H1 (cell line): ENCODE results near the gene NGEF. TPM values are rescaled to one million over a fixed set of nuclear protein-coding genes. Genes with fewer than 3 reads are reported as not detected.

Experiments
- CTCF ChIA-PET: fragments of 300-600 bp; sonication (Branson Sonifier 250); formaldehyde crosslinking; loops from one replicate; lab custom pipeline; 2021; ENCODE audit not compliant: partially characterized antibody; lab: Charles Lee
- POLR2A ChIA-PET: fragments of 300-600 bp; sonication (Branson Sonifier 250); formaldehyde crosslinking; loops from one replicate; lab custom pipeline; 2021; ENCODE audit warnings: inconsistent platforms; ENCODE audit not compliant: partially characterized antibody; lab: Charles Lee
- DNase-seq, 2 experiments: peaks; one replicate each; pipeline versions ENCODE4 v3.0.0 to v3.0.0-alpha.2; 2010 to 2022; ENCODE audit warnings: low spot score in 2 of 2, low read depth in 1 of 2, mixed read lengths in 1 of 2
- FAIRE-seq: peaks from 2 replicates; lab custom pipeline; 2011; peaks lifted over from hg19 to GRCh38; lab: Jason Lieb, UNC
- H2AFZ ChIP-seq: 2 replicates; pipeline ENCODE4 v1.8.1; 2012; ENCODE audit warnings: low read length, inconsistent platforms
- H2AK5ac ChIP-seq: 2 replicates; pipeline ENCODE4 v1.6.1; 2013; ENCODE audit warnings: low read depth, low read length
- H2BK120ac ChIP-seq: replicated peaks from 2 replicates; pipeline ENCODE3; 2013; ENCODE audit warnings: low read depth, low read length, inconsistent platforms
- H2BK12ac ChIP-seq: 2 replicates; pipeline ENCODE4 v1.6.1; 2013; ENCODE audit warnings: low read depth, low read length
- H2BK15ac ChIP-seq: 2 replicates; pipeline ENCODE4 v1.6.1; 2013; ENCODE audit warnings: low read length
- H2BK20ac ChIP-seq: 2 replicates; pipeline ENCODE4 v1.6.1; 2013; ENCODE audit warnings: low read length
- H2BK5ac ChIP-seq: 2 replicates; pipeline ENCODE4 v1.6.1; 2013; ENCODE audit warnings: low read depth, low read length
- H3K14ac ChIP-seq: 2 replicates; pipeline ENCODE4 v1.6.1; 2013; ENCODE audit warnings: inconsistent platforms; ENCODE audit not compliant: insufficient read length
- H3K18ac ChIP-seq: 2 replicates; pipeline ENCODE4 v1.6.1; 2013; ENCODE audit warnings: low read length; ENCODE audit errors: extremely low read depth
- H3K23ac ChIP-seq: 2 replicates; pipeline ENCODE4 v1.6.1; 2013; ENCODE audit warnings: inconsistent platforms; ENCODE audit not compliant: insufficient read length
- H3K23me2 ChIP-seq: 2 replicates; pipeline ENCODE4 v1.6.1; 2013; ENCODE audit warnings: low read depth, low read length
- H3K27ac ChIP-seq: 2 replicates; pipeline ENCODE4 v1.6.1; 2011; ENCODE audit warnings: low read depth, low read length, inconsistent platforms
- H3K27me3 ChIP-seq, 4 experiments: replicated peaks in 1 of 4; 1 replicate in 1 of 4; 2 replicates in 3 of 4; pipeline versions ENCODE4 v1.6.1 to v1.8.1; 2011 to 2013; ENCODE audit warnings: low read length in 3 of 4, mild to moderate bottlenecking in 3 of 4, inconsistent platforms in 2 of 4, mixed read lengths in 2 of 4, moderate library complexity in 1 of 4; ENCODE audit not compliant: control insufficient read depth in 3 of 4, insufficient read depth in 3 of 4; ENCODE audit errors: extremely low read depth in 1 of 4
- H3K36me3 ChIP-seq, 4 experiments: 2 replicates each; pipeline versions ENCODE4 v1.6.1 to v1.8.1; 2011 to 2013; ENCODE audit warnings: mild to moderate bottlenecking in 4 of 4, low read length in 3 of 4, moderate library complexity in 2 of 4, control low read depth in 1 of 4, inconsistent platforms in 1 of 4; ENCODE audit not compliant: insufficient read depth in 4 of 4, control insufficient read depth in 2 of 4
- H3K4ac ChIP-seq: replicated peaks from 2 replicates; pipeline ENCODE3; 2013; ENCODE audit warnings: low read length, low read depth, mixed read lengths, inconsistent platforms; ENCODE audit not compliant: insufficient read length
- H3K4me1 ChIP-seq, 4 experiments: replicated peaks in 1 of 4; 1 replicate in 1 of 4; 2 replicates in 3 of 4; pipeline versions ENCODE4 v1.6.1 to v1.8.1; 2011 to 2013; ENCODE audit warnings: low read length in 3 of 4, inconsistent platforms in 2 of 4, mixed read lengths in 1 of 4; ENCODE audit not compliant: insufficient read depth in 4 of 4, control insufficient read depth in 3 of 4
- H3K4me2 ChIP-seq, 2 experiments: 2 replicates each; pipeline versions ENCODE4 v1.6.1 to v1.8.1; 2011 to 2013; ENCODE audit warnings: low read depth in 2 of 2, low read length in 2 of 2, control low read depth in 1 of 2, inconsistent platforms in 1 of 2, mild to moderate bottlenecking in 1 of 2; ENCODE audit not compliant: insufficient read depth in 1 of 2
- H3K4me3 ChIP-seq, 4 experiments: fragments of 200-600, 300-600 bp in 1 of 4; sonication (generic), shearing (Covaris generic), sonication (Bioruptor Twin) in 1 of 4; 2 replicates each; pipeline versions ENCODE4 v1.5.1 to v1.8.1; 2011 to 2016; ENCODE audit warnings: low read length in 4 of 4, low read depth in 3 of 4, control low read depth in 2 of 4, inconsistent platforms in 2 of 4, mild to moderate bottlenecking in 2 of 4, mixed read lengths in 1 of 4, moderate library complexity in 1 of 4; ENCODE audit not compliant: insufficient read depth in 2 of 4; ENCODE audit errors: extremely low read depth in 1 of 4
- H3K56ac ChIP-seq: replicated peaks from 2 replicates; pipeline ENCODE3; 2013; ENCODE audit warnings: low read depth, mild to moderate bottlenecking, mixed read lengths, low read length, inconsistent platforms; ENCODE audit not compliant: insufficient read length
- H3K79me1 ChIP-seq: 2 replicates; pipeline ENCODE4 v1.6.1; 2013; ENCODE audit warnings: low read depth, low read length, control low read depth
- H3K79me2 ChIP-seq, 2 experiments: 2 replicates each; pipeline versions ENCODE4 v1.6.1 to v1.8.1; 2012 to 2013; ENCODE audit warnings: low read length in 2 of 2, mild to moderate bottlenecking in 2 of 2, inconsistent platforms in 1 of 2; ENCODE audit not compliant: insufficient read depth in 2 of 2, control insufficient read depth in 1 of 2
- H3K9ac ChIP-seq, 4 experiments: replicated peaks in 1 of 4; 1 replicate in 1 of 4; 2 replicates in 3 of 4; pipeline versions ENCODE4 v1.6.1 to v1.8.1; 2011 to 2013; ENCODE audit warnings: low read depth in 3 of 4, low read length in 3 of 4, control low read depth in 2 of 4, mild to moderate bottlenecking in 2 of 4, moderate library complexity in 2 of 4, inconsistent platforms in 1 of 4; ENCODE audit errors: extremely low read depth in 1 of 4
- H3K9me3 ChIP-seq, 2 experiments: 2 replicates each; pipeline versions ENCODE4 v1.6.1 to v1.8.1; 2012 to 2013; ENCODE audit warnings: mild to moderate bottlenecking in 2 of 2, moderate library complexity in 2 of 2, control low read depth in 1 of 2, inconsistent platforms in 1 of 2, low read depth in 1 of 2, low read length in 1 of 2, mixed read lengths in 1 of 2; ENCODE audit not compliant: insufficient read depth in 2 of 2
- H4K20me1 ChIP-seq, 2 experiments: replicated peaks in 1 of 2; 2 replicates each; pipeline versions ENCODE3 to v1.8.1; 2011 to 2013; ENCODE audit warnings: inconsistent platforms in 2 of 2, low read length in 2 of 2, mild to moderate bottlenecking in 1 of 2; ENCODE audit not compliant: insufficient read depth in 2 of 2, control insufficient read depth in 1 of 2
- H4K5ac ChIP-seq: 2 replicates; pipeline ENCODE4 v1.6.1; 2013; ENCODE audit warnings: low read length, low read depth, mixed read lengths, inconsistent platforms; ENCODE audit not compliant: insufficient read length
- H4K8ac ChIP-seq: 2 replicates; pipeline ENCODE4 v1.8.0; 2013; ENCODE audit warnings: mild to moderate bottlenecking, moderate library complexity, low read length, inconsistent platforms; ENCODE audit not compliant: insufficient read depth; ENCODE audit errors: extremely low read depth
- H4K91ac ChIP-seq: replicated peaks from 2 replicates; pipeline ENCODE3; 2013; ENCODE audit warnings: low read length, mixed read lengths, inconsistent platforms; ENCODE audit not compliant: insufficient read length
- BACH1 ChIP-seq: IDR thresholded peaks from 2 replicates; pipeline ENCODE4 v1.6.1; 2012; ENCODE audit warnings: low read length, improper control_type of control experiment
- E2F6 ChIP-seq: IDR thresholded peaks from 2 replicates; pipeline ENCODE4 v1.6.1; 2012; ENCODE audit warnings: inconsistent platforms
- EGR1 ChIP-seq: IDR thresholded peaks from 2 replicates; pipeline ENCODE4 v1.6.1; 2011; ENCODE audit warnings: low read depth, low read length, borderline replicate concordance
- EP300 ChIP-seq, 2 experiments: IDR thresholded peaks; 1 replicate in 1 of 2; 2 replicates in 1 of 2; pipeline ENCODE4 v1.6.1; 2011 to 2012; ENCODE audit warnings: low read depth in 2 of 2, low read length in 2 of 2, mild to moderate bottlenecking in 2 of 2, borderline replicate concordance in 1 of 2, inconsistent platforms in 1 of 2, moderate library complexity in 1 of 2
- FOSL1 ChIP-seq: IDR thresholded peaks from 2 replicates; pipeline ENCODE4 v1.6.1; 2011; ENCODE audit warnings: mild to moderate bottlenecking, low read depth, low read length, moderate library complexity; ENCODE audit not compliant: insufficient read depth
- HDAC6 ChIP-seq: IDR thresholded peaks from one replicate; pipeline ENCODE4 v1.7.1; 2012; ENCODE audit warnings: low read depth, mild to moderate bottlenecking, inconsistent platforms, low read length, moderate library complexity
- KDM1A ChIP-seq: fragments of 200-600, 300-600 bp; sonication (generic); IDR thresholded peaks from 2 replicates; pipeline ENCODE4 v1.7.1; 2016; ENCODE audit warnings: mild to moderate bottlenecking, low read length, borderline replicate concordance
- KDM5A ChIP-seq: fragments of 200-600 bp; IDR thresholded peaks from 2 replicates; pipeline ENCODE4 v1.7.1; 2012; ENCODE audit warnings: mild to moderate bottlenecking, low read length, inconsistent platforms, mixed read lengths
- RNF2 ChIP-seq: fragments of 200-900, 300-1000 bp; sonication (generic); IDR thresholded peaks from 2 replicates; pipeline ENCODE4 v1.7.1; 2016; ENCODE audit warnings: borderline replicate concordance, low read depth, mild to moderate bottlenecking, antibody characterized with exemption, low read length; ENCODE audit not compliant: poor library complexity, severe bottlenecking; ENCODE audit errors: missing control alignments
- SP1 ChIP-seq: IDR thresholded peaks from 2 replicates; pipeline ENCODE4 v1.6.1; 2011; ENCODE audit warnings: low read depth, low read length
- ZNF274 ChIP-seq: IDR thresholded peaks from 2 replicates; pipeline ENCODE4 v1.7.0; 2012; ENCODE audit warnings: low read length, borderline replicate concordance; ENCODE audit errors: extremely low read depth
- WGBS, 2 experiments: shearing (Covaris generic) in 1 of 2; methylation state at CpG; one replicate each; pipeline versions ENCODE4 v1.1.6 to v1.1.7; 2013 to 2015; ENCODE audit warnings: low lambda C conversion rate in 2 of 2, mixed read lengths in 2 of 2, inconsistent platforms in 1 of 2, low coverage in 1 of 2, missing lambda C conversion rate in 1 of 2; ENCODE audit not compliant: insufficient replicate concordance in 2 of 2, insufficient coverage in 1 of 2, insufficient read length in 1 of 2; ENCODE audit errors: extremely low coverage in 1 of 2, missing lambda C conversion rate in 1 of 2; 5-methylcytosine and 5-hydroxymethylcytosine counted together
- polyA plus RNA-seq, 7 experiments: library from polyadenylated mRNA; depleted of rRNA in 3 of 7; stranded (reverse) in 5 of 7; unstranded in 2 of 7; fragments of >200 nt in 5 of 7; fragments of 200-250 nt in 2 of 7; gene quantifications; 1 replicate in 5 of 7; 2 replicates in 1 of 7; 4 replicates in 1 of 7; pipeline versions ENCODE4 v1.2.1 to v1.2.3, GENCODE V29; 2011 to 2013; ENCODE audit warnings: missing spikeins in 2 of 7, mixed read lengths in 2 of 7
- total RNA-seq: library from RNA; stranded (reverse); fragmentation: NEBNext Ultra II Directional; extraction: Animal tissue kit (Norgen Biotek cat#: 25700); gene quantifications from 2 replicates; pipeline ENCODE4 v1.2.1, GENCODE V29; 2021
- TF ChIP-seq, protein P1 (sequence below): IDR thresholded peaks from 2 replicates; pipeline ENCODE4 v1.6.1; 2012; ENCODE audit warnings: inconsistent platforms

The NGEF gene
- total and polyA plus RNA-seq, 2 of the 8 experiments (the other 6 are each of a cell fraction or from before 2014, with no cell fraction given) = 2.7 to 3.2 TPM

DNA sequence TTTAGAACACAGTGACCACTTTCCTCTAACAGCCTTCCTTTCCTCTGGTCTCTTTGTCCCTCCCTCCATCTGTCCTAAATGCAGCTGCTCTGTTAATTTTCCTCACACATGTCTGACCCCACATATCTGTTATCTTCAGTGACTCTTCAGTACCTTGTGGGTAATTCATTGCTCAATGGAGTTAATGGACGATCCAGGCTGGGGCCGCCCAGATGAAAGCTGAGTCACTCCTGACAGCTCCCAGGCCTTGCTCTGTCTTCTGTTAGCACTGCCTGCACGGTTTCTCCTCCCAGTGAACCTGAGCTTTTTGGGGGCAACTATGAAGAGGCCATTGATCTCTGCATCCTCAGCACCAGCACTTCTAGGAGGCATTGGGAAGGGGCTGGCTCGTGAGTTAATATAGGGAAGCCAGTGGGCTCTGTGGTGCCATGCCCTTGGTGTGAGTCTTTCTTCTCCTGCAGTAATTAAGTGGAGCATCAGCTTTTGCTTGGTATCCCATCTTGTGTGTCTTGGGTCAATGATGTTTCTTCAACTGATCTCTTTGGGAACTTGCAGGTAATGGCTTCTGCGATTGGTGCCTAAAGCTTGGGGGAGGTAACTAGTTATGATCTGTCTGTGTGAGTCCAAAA, 75.7 kb downstream of the NGEF start:
- Histone ChIP-seq H3K79me2 (no peaks in the 10 kb centered on the region), H3K56ac (no peak overlapping the region), H3K4me3 (no peak overlapping the region), H3K27ac (no peak overlapping the region), H3K23ac (no peak overlapping the region), H3K36me3 (no peaks in the 10 kb centered on the region), H4K5ac (no peak overlapping the region), H2BK120ac (no peak overlapping the region), H4K91ac (no peak overlapping the region), H2AFZ (no peak overlapping the region), H2BK12ac (no peak overlapping the region), H3K9me3 (no peaks in the 10 kb centered on the region), H3K4me2 (no peak overlapping the region), H3K79me1 (no peaks in the 10 kb centered on the region), H2BK20ac (no peak overlapping the region), H3K18ac (no peak overlapping the region), H3K4me1 (no peaks in the 10 kb centered on the region; a peak in 1 of 7 replicates), H3K27me3 (no peaks in the 10 kb centered on the region; a peak in 1 of 7 replicates), H4K8ac (no peak overlapping the region), H2BK5ac (no peak overlapping the region), H3K9ac (no peak overlapping the region), H4K20me1 (no peaks in the 10 kb centered on the region), H3K23me2 (no peaks in the 10 kb centered on the region), H3K14ac (no peak overlapping the region), H2AK5ac (no peak overlapping the region), H3K4ac (no peak overlapping the region), H2BK15ac (no peak overlapping the region)
- ChIA-PET CTCF (interaction anchor here (0.6 to 1.0 kb wide), 2 partner anchors 9 to 12 kb away, joined by 3 to 4 read pairs; no protein-coding TSS in a partner anchor), POLR2A (no interaction called here)
- no peak for FAIRE-seq
- DNase-seq = no peak
- WGBS, 2 experiments = 83% methylated on average over 5 of the region's 5 CpGs; no CpG with 5 or more reads in 1 of the 2 experiments
- TF ChIP-seq, protein P1, sequence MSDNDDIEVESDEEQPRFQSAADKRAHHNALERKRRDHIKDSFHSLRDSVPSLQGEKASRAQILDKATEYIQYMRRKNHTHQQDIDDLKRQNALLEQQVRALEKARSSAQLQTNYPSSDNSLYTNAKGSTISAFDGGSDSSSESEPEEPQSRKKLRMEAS = no peak
- no peak for TF ChIP-seq EP300 (IDR thresholded peaks at IDR 0.05; ENCODE audit: borderline replicate concordance in 1 of 2, low read depth in 2 of 2, low read length in 2 of 2)
- TF ChIP-seq FOSL1 = no peak
- TF ChIP-seq HDAC6 = no peak
- TF ChIP-seq BACH1 = no peak
- TF ChIP-seq SP1 = no peak
- no peak for TF ChIP-seq E2F6
- no peak for TF ChIP-seq KDM5A
- TF ChIP-seq EGR1 = no peak
- TF ChIP-seq ZNF274 = no peak
- TF ChIP-seq RNF2 = no peak
- no peak for TF ChIP-seq KDM1A
